ENCODE results near the gene QPCTL. TPM values are rescaled to one million over a fixed set of nuclear protein-coding genes. Genes with fewer than 3 reads are reported as not detected.

QPCTL gene
- total and polyA plus RNA-seq, 9 of the 15 experiments (the other 6 are each of a cell fraction or from before 2014, with no cell fraction given), result 0.99 to 31.3 (median 12.7) TPM

- TF ChIP-seq HMGN3 (IDR thresholded peaks at IDR 0.05; ENCODE audit: borderline replicate concordance, extremely low read depth, insufficient read length, low read depth, low read length) (no peak), XRCC4 (IDR thresholded peaks at IDR 0.05; ENCODE audit: extremely low read depth, insufficient read depth, insufficient read length) (no peak), MTA1 (IDR thresholded peaks at IDR 0.05; ENCODE audit: borderline replicate concordance) (no peak), ZC3H4 (CRISPR knock-in tag; IDR thresholded peaks at IDR 0.05; ENCODE audit: borderline replicate concordance) (no peak), ZFP1 (CRISPR knock-in tag; IDR thresholded peaks at IDR 0.05) (no peak), BCL6 (CRISPR knock-in tag; IDR thresholded peaks at IDR 0.05) (no peak), GABPB1 (CRISPR knock-in tag; IDR thresholded peaks at IDR 0.05) (no peak), NKRF (IDR thresholded peaks at IDR 0.05; ENCODE audit: borderline replicate concordance) (no peak; the same call in 1 of the 2 replicates), ETS2 (tag; IDR thresholded peaks at IDR 0.05; ENCODE audit: borderline replicate concordance, poor library complexity, severe bottlenecking) (no peak), SMARCA5 (IDR thresholded peaks at IDR 0.05) (peak; percentile 92), PBX2 (CRISPR knock-in tag; IDR thresholded peaks at IDR 0.05; ENCODE audit: low read depth) (no peak), PBX2 (tag; conservative IDR thresholded peaks at IDR 0.05; ENCODE audit: low read depth) (0 out of 2 replicates have a peak, but pooled peaks have one; percentile 25), MYC (IDR thresholded peaks at IDR 0.05; ENCODE audit: low read depth, low read length) (peak; percentile 99), MYC (CRISPR knock-in tag; IDR thresholded peaks at IDR 0.05; ENCODE audit: borderline replicate concordance, low read depth) (peak; percentile 84; the same call in 1 of the 2 replicates), MTA2 (IDR thresholded peaks at IDR 0.05; ENCODE audit: low read depth) (no peak), SLC30A9 (CRISPR knock-in tag; IDR thresholded peaks at IDR 0.05) (no peak), ATF3 (IDR thresholded peaks at IDR 0.05) (0 out of 2 replicates have a peak, but pooled peaks have one; percentile 8), ATF3 (CRISPR knock-in tag; conservative IDR thresholded peaks at IDR 0.05) (no peak), WHSC1 (IDR thresholded peaks at IDR 0.05; ENCODE audit: low read length) (no peak), ZNF75A (CRISPR knock-in tag; IDR thresholded peaks at IDR 0.05) (no peak), SMARCE1 (IDR thresholded peaks at IDR 0.05) (peak; percentile 8; the same call in 1 of the 2 replicates)
Measured at GRCh38 chr19:45739498-45740439, 47.3 kb downstream of the QPCTL start (continued).

All from K562 (cell line).